Aorta (tissue), 5 donors: ENCODE results near the gene PPFIA2. TPM values are rescaled to one million over a fixed set of nuclear protein-coding genes. Genes with fewer than 3 reads are reported as not detected.

ENCODE experiments used
- ATAC-seq: fragments of 200-7000 bp; cut with Tn5 transposase; one replicate; pipeline ENCODE4 v1.9.1; 2022; ENCODE audit warnings: moderate library complexity; ENCODE audit not compliant: low FRiP score
- DNase-seq, 2 donors: peaks; one replicate each; pipeline ENCODE4 v3.0.0-alpha.2; 2020
- H3K27ac ChIP-seq, 2 donors: one replicate each; pipeline ENCODE4 v1.5.1; 2013; ENCODE audit warnings: low read length in 2 of 2, mild to moderate bottlenecking in 2 of 2, moderate library complexity in 2 of 2, control low read depth in 1 of 2, inconsistent platforms in 1 of 2, low read depth in 1 of 2
- H3K27me3 ChIP-seq, 2 donors: one replicate each; pipeline ENCODE4 v1.6.1; 2013; ENCODE audit warnings: control low read depth in 1 of 2, low read length in 1 of 2, mild to moderate bottlenecking in 1 of 2, moderate library complexity in 1 of 2; ENCODE audit not compliant: insufficient read depth in 2 of 2, control insufficient read depth in 1 of 2
- H3K36me3 ChIP-seq, 2 donors: one replicate each; pipeline ENCODE4 v1.6.1; 2013; ENCODE audit warnings: control low read depth in 1 of 2, low read length in 1 of 2, mild to moderate bottlenecking in 1 of 2; ENCODE audit not compliant: insufficient read depth in 2 of 2, control insufficient read depth in 1 of 2
- H3K4me1 ChIP-seq, 2 donors: one replicate each; pipeline ENCODE4 v1.6.1; 2013; ENCODE audit warnings: low read length in 2 of 2, control low read depth in 1 of 2, mild to moderate bottlenecking in 1 of 2, moderate library complexity in 1 of 2; ENCODE audit not compliant: insufficient read depth in 2 of 2, control insufficient read depth in 1 of 2
- H3K4me3 ChIP-seq, 2 donors: one replicate each; pipeline ENCODE4 v1.5.1; 2013; ENCODE audit warnings: low read length in 2 of 2, control low read depth in 1 of 2, mild to moderate bottlenecking in 1 of 2
- H3K9me3 ChIP-seq: one replicate; pipeline ENCODE4 v1.6.1; 2013; ENCODE audit warnings: mild to moderate bottlenecking, low read length; ENCODE audit not compliant: control insufficient read depth
- WGBS, 2 donors: extraction: QIAGEN DNeasy Blood & Tissue Kit; methylation state at CpG; one replicate each; pipeline ENCODE4 v1.1.7; 2013; 5-methylcytosine and 5-hydroxymethylcytosine counted together
- intact Hi-C, 2 donors: fragments of 100-400 bp; cut with DNase I; formaldehyde crosslinking; loops; one replicate each; pipeline versions ENCODE4 v1.14.2 to v1.15.0; 2022
- polyA plus RNA-seq, 2 donors: library from polyadenylated mRNA; stranded (reverse); fragments of 200-250 nt; gene quantifications; one replicate each; pipeline ENCODE4 v1.2.3, GENCODE V29; 2013
- total RNA-seq, 2 donors: library from RNA; stranded (reverse); fragmentation: NEBNext Ultra II Directional; extraction: Animal tissue kit (Norgen Biotek cat#: 25700); gene quantifications; one replicate each; pipeline ENCODE4 v1.2.1, GENCODE V29; 2021
- donor health status: healthy with polysubstance abuse.
- donor health status: Bipolar disorder and iron deficiency.
- donor health status: DM: no; HTN: no; CAD: no.
- donor health status: DM: no; HTN: no; CAD: no.
- donor health status: DM: yes; HTN: yes; CAD: no.

Gene PPFIA2
- total and polyA plus RNA-seq, 4 donors = 5.4 to 46.6 (median 15.7) TPM

DNA sequence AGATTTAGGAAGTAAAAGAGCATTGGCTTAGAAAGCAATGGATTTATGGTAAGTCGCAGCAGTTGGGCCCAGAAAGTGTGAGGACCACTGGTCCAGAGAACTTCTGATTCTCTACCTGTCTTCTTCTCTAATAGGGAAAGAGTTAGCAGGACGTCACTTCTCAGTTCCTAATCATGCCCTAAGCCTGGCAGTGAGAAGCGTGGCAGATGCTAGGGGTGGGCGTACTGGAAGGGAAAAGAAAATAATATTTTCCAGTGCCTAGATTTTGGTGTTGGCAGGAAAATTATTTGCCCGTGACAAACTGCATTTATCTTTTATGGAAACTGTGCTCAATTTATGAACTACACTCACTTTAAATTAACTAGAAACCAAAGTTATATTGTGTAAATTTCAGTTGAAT is 212.3 kb downstream of the PPFIA2 start:
- H3K9me3 ChIP-seq = no peaks in the 10 kb centered on the region
- ATAC-seq = no peak
- H3K27me3 ChIP-seq = no peaks in the 10 kb centered on the region
- no peaks in the 10 kb centered on the region for H3K4me1 ChIP-seq
- H3K27ac ChIP-seq = no peak overlapping the region
- DNase-seq = no peak
- no peaks in the 10 kb centered on the region for H3K36me3 ChIP-seq
- WGBS, 2 donors = 75 to 77% methylated on average over 5 of the region's 5 CpGs
- H3K4me3 ChIP-seq = no peak overlapping the region
- intact Hi-C loops = no loop called here

DNA sequence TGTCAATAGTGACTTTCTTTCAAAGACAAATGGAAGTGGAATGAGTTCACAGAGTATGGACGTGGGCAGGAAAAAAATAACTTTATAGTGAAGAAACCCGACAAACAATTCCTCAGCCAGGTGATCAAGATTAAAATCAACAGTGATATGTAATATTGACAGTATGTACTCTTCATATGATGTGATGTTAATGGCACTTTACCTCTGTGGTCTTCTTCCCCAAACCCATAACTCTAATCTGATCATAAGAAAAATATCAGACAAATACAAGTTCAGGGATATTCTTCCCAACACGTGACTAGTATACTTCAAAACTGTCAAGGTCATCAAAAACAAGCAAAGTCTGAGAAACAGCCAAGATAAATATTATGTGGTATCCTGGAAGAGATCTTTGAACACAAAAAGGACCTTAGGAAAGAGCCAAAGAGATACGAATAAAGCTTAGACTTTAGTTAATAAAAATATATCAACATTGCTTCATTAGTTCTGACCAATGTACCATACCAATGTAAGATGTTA is 215.5 kb downstream of the PPFIA2 start:
- no peak overlapping the region for H3K4me3 ChIP-seq
- ATAC-seq (no peak), DNase-seq (no peak)
- no peak overlapping the region for H3K27ac ChIP-seq
- H3K4me1 ChIP-seq = no peaks in the 10 kb centered on the region
- peaks cover 0 to 2% of the 10 kb centered on the region in 2 donors for H3K36me3 ChIP-seq
- no peaks in the 10 kb centered on the region for H3K9me3 ChIP-seq
- H3K27me3 ChIP-seq = no peaks in the 10 kb centered on the region
- WGBS, 2 donors = 65 to 68% methylated on average over 4 of the region's 4 CpGs
- intact Hi-C loops = no loop called here

DNA sequence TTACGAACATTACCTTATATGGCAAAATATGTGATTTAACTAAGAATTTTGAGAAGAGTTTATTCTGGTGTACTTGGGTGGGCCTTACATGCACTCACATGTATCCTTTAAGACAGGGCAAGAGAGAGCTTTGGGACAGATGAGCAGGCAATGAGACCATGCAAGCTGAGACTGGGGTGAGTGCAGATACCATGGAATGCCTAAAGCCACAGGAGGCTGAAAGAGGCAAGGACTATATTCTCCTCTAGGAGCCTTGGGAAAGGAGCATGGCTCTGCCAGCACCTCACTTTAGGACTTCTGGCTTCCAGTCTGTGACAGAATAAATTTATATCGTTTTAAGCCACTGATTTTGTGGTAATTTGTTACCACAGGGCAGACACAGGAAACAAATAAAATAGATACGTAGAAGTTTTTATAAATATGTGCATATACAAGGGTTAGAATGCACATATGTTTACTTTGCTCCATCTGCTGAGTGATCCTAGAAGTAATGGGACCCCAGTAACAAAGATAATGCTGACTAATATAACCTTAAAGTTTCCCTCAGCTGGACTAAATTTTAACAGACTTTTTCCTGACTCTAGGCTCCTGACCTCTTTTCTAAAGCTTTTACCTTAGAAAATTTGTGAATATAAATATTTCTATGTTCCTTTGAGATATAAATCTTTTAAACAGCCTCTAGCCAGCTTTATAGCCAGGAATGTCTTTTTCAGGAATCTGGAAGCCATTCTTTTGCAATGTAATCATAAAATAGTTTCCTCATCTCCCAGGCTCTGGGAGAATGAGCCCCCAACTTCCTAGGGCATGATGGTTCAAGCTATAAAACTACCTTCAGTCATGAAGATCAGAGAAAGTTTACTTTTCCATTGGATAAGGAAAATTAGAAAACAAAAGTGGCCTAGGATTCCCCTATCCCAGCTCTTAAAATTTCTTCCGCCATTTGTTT is 216.8 kb downstream of the PPFIA2 start:
- Histone ChIP-seq H3K36me3 (peaks cover 0 to 3% of the 10 kb centered on the region in 2 donors), H3K9me3 (no peaks in the 10 kb centered on the region), H3K27ac (no peak overlapping the region), H3K27me3 (no peaks in the 10 kb centered on the region), H3K4me1 (no peaks in the 10 kb centered on the region), H3K4me3 (no peak overlapping the region)
- intact Hi-C loops = no loop called here
- ATAC-seq = no peak
- no peak for DNase-seq
- WGBS, 2 donors = 72 to 74% methylated on average over 4 of the region's 4 CpGs

- no peaks in the 10 kb centered on the region for H3K27me3 ChIP-seq
These were observed 218.0 kb downstream of the PPFIA2 start for GRCh38 chr12:81541121-81541520.

GRCh38 chr12:81539279-81539678 is 219.9 kb downstream of the PPFIA2 start:
- no peak for ATAC-seq
- Histone ChIP-seq H3K36me3 (peaks cover 0 to 3% of the 10 kb centered on the region in 2 donors), H3K27me3 (no peaks in the 10 kb centered on the region), H3K4me1 (no peaks in the 10 kb centered on the region), H3K27ac (no peak overlapping the region), H3K4me3 (no peak overlapping the region), H3K9me3 (no peaks in the 10 kb centered on the region)
- 82 to 91% methylated on average over 3 of the region's 3 CpGs for WGBS, 2 donors
- DNase-seq = no peak
- intact Hi-C loops = no loop called here

More at GRCh38 chr12:81541121-81541520, 218.0 kb downstream of the PPFIA2 start:
- no peak overlapping the region for H3K4me3 ChIP-seq
- no peak for ATAC-seq
- no peak overlapping the region for H3K27ac ChIP-seq
- intact Hi-C loops = no loop called here
- no peak for DNase-seq
- H3K4me1 ChIP-seq = no peaks in the 10 kb centered on the region
- H3K9me3 ChIP-seq = no peaks in the 10 kb centered on the region
- peaks cover 0 to 3% of the 10 kb centered on the region in 2 donors for H3K36me3 ChIP-seq

GRCh38 chr12:81533054-81533453 is 226.1 kb downstream of the PPFIA2 start:
- Histone ChIP-seq H3K4me1 (no peaks in the 10 kb centered on the region), H3K36me3 (no peaks in the 10 kb centered on the region), H3K27me3 (no peaks in the 10 kb centered on the region), H3K9me3 (no peaks in the 10 kb centered on the region), H3K4me3 (no peak overlapping the region), H3K27ac (no peak overlapping the region)
- WGBS, 2 donors = 75 to 77% methylated on average over 2 of the region's 2 CpGs
- DNase-seq (no peak), ATAC-seq (no peak)
- intact Hi-C loops = no loop called here

GRCh38 chr12:81530352-81530751 is 228.8 kb downstream of the PPFIA2 start:
- no peaks in the 10 kb centered on the region for H3K9me3 ChIP-seq
- intact Hi-C loops = no loop called here

GRCh38 chr12:81520064-81520945 is 238.8 kb downstream of the PPFIA2 start:
- WGBS, 2 donors = 84 to 88% methylated on average over 6 of the region's 6 CpGs
- ATAC-seq = no peak
- Histone ChIP-seq H3K36me3 (no peaks in the 10 kb centered on the region), H3K4me3 (no peak overlapping the region), H3K27me3 (no peaks in the 10 kb centered on the region), H3K27ac (no peak overlapping the region), H3K9me3 (no peaks in the 10 kb centered on the region), H3K4me1 (no peaks in the 10 kb centered on the region)
- intact Hi-C loops = no loop called here
- DNase-seq = no peak

More at GRCh38 chr12:81530352-81530751, 228.8 kb downstream of the PPFIA2 start:
- no peaks in the 10 kb centered on the region for H3K36me3 ChIP-seq
- DNase-seq (no peak), ATAC-seq (no peak)
- H3K4me1 ChIP-seq = no peaks in the 10 kb centered on the region
- H3K27ac ChIP-seq = no peak overlapping the region
- WGBS, 2 donors = 9% methylated on average over 2 of the region's 2 CpGs
- H3K4me3 ChIP-seq = no peak overlapping the region
- H3K27me3 ChIP-seq = no peaks in the 10 kb centered on the region
